Subcutaneous adipose tissue (tissue), 4 donors: ENCODE results near the gene GPC5. TPM values are rescaled to one million over a fixed set of nuclear protein-coding genes. Genes with fewer than 3 reads are reported as not detected.

Source experiments
- total RNA-seq, 4 donors: library from RNA; depleted of rRNA; stranded (reverse); fragments of >200 nt; gene quantifications; one replicate each; pipeline ENCODE4 v1.1.0, GENCODE V29; 2016
- TF ChIP-seq, protein P1 (sequence below): fragments of 450-650 bp; IDR thresholded peaks from one replicate; pipeline ENCODE4 v1.5.1; 2016; ENCODE audit warnings: low read depth, mild to moderate bottlenecking, control low read depth, antibody characterized with exemption, moderate library complexity

GPC5 gene
- total RNA-seq, 4 donors from 2014 or later = 0.16 to 0.44 TPM; not detected in 2

DNA sequence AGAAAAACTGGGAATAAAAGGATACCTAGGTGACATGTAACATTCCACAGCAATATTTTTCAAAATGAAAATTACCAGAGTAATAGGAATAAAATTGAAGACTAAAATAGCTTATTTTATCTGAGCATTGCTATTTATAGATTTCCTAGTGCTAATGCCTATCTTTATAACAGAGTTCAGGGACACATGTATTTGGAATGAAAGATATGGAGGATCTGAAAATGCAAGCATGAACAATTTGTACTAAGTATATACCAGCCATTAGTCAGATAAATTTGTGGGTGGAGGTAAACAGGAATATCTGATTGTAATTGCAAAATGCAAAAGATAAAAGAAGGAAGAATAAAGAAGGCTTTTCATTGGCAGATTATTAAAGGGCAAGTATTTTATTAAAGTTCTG lies 345.9 kb downstream of the GPC5 start:
- TF ChIP-seq, protein P1, sequence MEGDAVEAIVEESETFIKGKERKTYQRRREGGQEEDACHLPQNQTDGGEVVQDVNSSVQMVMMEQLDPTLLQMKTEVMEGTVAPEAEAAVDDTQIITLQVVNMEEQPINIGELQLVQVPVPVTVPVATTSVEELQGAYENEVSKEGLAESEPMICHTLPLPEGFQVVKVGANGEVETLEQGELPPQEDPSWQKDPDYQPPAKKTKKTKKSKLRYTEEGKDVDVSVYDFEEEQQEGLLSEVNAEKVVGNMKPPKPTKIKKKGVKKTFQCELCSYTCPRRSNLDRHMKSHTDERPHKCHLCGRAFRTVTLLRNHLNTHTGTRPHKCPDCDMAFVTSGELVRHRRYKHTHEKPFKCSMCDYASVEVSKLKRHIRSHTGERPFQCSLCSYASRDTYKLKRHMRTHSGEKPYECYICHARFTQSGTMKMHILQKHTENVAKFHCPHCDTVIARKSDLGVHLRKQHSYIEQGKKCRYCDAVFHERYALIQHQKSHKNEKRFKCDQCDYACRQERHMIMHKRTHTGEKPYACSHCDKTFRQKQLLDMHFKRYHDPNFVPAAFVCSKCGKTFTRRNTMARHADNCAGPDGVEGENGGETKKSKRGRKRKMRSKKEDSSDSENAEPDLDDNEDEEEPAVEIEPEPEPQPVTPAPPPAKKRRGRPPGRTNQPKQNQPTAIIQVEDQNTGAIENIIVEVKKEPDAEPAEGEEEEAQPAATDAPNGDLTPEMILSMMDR = no peak

DNA sequence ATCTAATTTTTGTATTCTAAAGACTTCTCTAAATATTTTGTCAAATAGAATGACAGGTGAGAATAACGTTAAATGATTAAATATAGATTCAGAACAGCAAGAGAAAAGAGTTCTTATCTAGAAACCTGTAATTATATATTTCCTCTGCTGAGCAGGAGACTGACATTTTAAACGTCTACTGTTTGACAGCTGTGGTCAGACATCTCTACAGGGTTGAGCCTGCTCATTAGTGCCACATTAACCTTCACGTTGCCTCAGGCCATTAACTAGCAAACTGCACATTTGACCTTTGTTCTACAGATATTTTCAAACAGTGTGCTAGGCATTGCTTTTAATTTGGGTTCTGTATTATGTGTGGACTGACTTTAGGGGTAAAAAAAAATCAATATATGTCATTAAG lies 347.5 kb downstream of the GPC5 start:
- TF ChIP-seq, protein P1 = no peak

DNA sequence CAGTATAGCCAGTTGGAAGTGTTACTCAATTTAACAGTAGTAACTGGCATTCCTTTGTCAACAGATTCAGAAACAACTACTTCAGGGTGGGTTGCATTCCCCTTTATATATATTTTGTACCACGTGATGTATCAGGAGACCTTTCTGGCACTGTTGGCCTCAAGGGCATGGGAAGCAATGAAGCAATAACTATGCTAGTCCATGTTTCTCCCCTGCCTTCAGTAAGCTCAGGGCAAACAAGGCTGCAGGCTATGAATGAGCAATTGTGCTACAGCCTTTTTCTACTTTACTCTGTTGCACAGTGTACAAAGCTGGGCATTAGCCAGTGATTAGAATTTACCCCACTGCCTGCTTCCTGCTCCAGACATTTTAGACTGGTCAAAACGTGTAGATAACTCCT lies 348.8 kb downstream of the GPC5 start:
- TF ChIP-seq, protein P1 = no peak

DNA sequence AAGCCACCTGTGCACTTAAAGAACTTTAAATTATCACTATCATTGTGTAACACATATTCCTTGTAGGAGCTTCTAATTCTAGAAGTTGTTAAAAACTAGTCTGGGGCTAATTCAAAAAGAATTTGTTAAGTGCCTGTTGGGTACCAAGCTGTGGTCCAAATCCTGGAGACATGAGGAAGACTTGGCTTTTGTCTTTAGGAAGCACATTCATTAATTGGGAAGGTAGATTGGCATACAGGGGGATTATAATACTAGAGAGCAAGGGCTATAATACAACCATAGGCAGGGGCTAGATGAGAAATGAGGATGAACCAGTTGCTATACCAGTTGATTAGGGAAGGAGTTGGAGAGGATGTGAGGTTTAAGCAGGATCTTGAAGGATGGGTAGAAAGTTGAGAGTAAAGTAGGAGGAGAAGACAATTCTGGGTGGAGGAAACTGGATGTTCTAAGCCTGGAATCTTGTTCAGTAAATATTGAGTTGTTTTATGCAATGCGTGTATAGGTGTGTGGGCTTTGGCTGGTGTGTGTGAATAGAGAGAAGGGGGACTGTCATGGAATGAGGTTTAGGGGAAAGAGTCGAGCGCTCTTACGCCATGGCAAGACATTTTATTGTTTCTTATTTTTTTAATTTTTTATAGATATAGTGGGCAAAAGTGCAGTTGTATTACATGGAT lies 350.1 kb downstream of the GPC5 start:
- TF ChIP-seq, protein P1 = no peak

DNA sequence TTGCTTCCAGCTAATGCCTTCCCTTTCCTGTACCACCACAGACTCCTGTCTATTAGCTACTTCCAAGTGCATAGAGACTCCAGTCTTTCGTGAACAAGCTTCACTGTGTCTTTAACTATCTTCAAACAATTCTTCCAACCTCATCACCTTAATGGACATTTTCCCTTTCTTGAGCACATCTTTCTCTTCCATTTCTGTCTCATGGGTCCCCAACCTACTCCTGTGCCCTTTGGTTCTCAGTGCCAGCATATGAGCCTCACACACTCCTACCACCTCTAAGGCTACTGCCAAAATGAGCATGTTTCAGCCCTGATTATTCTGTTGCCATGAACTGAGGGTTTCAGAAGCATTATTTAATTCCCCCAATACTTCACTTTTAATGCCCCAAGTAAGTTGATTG lies 360.3 kb downstream of the GPC5 start:
- TF ChIP-seq, protein P1 = no peak

DNA sequence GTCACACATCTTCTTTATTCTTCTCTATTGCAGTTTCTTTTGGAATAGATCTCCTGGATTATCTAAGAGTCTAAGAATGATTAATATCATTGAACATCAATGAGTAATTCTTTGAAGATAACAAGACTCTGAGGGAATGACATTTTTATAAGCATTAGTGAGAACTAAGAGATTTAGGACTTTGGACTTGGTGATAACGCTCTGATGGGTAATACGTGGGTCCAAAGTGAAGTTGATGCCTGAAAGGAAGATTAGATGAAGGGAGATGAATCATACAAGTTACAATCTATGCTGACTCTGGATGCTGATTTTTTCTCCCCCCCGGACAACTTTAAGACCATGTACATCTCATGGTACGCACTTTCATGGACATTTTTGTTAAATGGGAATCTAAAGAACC lies 364.5 kb downstream of the GPC5 start:
- TF ChIP-seq, protein P1 = no peak

DNA sequence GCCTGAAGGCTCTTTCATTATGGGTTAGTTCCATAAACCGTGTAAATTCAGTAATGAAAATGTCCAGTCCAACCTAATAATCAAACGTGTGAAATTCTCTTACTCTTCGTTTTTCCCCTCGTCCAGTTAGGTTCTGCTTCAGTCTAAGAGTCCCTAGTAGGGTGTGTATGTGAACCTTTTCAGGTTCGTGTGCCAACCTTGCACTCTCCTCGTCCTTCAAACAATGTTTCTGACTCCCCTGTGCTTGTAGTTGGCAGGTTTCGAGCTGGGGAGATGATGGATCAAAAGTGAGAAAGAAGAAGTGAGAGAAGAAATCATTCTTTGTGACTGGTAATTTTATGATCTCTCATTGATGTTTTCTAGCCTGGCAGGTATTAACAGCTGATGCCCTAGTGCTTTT lies 366.1 kb downstream of the GPC5 start:
- TF ChIP-seq, protein P1 = no peak
